GM19043 (cell line): Measurements from ENCODE around the gene POP5.

ENCODE experiments used
- ATAC-seq: cut with Tn5 transposase; IDR thresholded peaks from one replicate; pipeline ENCODE4 v1.9.1; 2021; ENCODE audit warnings: low read depth; ENCODE audit not compliant: unreplicated experiment

The POP5 gene

DNA sequence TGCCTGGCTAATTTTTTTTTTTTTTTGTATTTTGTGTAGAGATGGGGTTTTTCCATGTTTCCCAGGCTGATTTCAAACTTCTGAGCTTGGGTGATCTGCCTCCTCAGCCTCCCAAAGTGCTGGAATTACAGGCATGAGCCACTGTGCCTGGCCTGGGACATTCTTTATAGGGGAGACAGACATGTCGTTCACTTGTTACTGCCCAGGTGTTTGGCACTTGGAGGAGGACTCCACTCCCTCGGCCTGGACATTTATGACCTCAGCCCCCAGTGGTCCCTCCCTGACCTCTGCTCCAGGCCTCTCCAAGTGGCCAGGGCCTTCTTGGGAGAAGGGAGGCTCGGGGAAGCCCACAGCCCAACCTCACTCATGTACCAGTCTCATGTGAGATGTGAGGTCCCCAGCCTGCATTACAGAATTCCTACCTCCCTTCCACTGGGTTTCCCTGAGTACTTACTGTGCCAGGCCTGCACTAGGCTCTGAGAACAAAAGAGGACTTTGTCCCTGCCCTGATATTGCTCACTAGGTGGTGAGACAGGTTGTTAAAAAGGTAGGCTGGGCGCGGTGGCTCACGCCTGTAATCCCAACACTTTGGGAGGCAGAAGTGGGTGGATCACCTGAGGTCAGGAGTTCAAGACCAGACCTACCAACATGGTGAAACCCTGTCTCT, 9.7 kb upstream of the POP5 start:
- no peak for ATAC-seq

DNA sequence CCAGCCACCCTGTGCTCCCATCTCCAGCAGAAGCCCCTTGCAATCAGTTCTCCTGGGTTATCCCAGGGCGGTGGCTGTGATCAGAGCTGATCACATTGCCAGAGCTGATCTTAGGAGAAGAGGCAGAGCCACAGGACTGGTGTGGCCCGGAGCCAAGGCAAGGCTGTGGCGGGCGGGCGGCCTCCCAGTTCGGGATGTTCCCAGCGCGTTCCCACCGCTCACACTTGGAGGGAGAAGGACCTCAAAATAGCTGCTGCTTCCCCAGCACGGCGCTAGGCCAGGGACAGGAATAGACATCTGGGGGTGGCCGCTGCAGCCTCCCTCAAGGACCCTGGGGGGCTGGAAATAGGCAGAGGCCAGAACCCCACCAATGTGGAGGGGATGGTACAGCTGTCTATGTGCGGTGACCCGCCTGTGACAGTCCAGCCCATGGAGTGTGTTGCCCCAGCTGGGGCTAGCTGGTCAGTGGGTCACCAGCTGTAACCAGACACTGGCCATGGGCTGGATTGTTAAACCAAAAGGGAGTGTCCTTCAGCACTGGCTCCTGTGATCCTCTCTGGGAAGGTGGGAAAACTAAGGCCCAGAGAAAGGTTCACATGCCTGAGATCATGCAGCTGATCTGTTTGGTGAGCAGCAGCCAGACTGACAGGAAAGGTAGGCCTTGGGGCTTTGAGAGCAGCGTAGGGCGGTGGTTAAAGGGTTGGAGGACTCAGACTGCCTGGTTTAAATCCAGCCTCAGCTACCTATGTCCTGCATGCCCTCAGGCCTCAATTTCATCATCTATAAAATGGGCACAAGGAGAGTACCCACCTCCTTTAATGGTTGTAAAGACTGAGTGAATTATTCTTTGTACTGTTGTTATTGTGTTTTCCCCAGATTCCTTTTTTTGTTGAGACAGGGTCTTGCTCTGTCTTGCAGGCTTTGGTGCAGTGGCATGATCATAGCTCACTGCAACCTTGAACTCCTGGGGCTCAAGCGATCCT, 8.0 kb upstream of the POP5 start:
- no peak for ATAC-seq

DNA sequence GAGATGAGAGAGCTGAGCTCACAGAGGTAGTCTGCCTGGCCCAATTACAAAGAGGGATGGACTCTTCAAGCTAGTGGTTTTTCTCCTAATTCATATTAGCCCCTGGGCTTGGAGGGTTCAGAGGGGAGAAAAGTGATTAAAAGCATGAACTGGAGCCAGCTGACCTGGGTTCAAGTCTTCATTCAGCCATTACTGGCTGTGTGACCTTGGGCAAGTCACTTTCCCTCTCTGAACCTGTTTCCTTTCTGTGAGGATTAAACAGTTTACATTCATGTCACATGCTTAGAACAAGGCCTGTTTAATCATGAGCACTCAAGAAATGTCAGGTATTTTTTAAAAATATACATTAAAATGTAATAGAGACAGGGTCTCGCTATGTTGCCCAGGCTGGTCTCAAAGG, 7.2 kb upstream of the POP5 start:
- ATAC-seq: no peak

DNA sequence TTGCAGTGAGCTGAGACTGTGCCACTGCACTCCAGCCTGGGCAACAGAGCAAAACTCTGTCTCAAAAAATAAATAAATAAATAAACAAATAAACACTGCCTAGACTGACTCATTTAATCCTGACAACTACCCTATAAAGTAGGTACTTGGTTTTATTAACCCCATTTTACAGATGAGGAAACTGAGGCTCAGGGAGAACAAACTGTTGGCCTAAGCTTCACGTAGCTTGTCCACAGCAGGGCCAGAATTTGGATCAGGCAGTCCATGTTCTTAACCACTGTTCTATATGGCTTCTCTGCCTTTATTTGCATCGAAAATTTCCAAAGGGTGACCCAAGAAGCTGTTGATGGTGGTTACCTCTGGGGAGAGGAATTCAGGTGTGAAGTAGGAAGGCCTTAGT, 5.7 kb upstream of the POP5 start:
- ATAC-seq: no peak

DNA sequence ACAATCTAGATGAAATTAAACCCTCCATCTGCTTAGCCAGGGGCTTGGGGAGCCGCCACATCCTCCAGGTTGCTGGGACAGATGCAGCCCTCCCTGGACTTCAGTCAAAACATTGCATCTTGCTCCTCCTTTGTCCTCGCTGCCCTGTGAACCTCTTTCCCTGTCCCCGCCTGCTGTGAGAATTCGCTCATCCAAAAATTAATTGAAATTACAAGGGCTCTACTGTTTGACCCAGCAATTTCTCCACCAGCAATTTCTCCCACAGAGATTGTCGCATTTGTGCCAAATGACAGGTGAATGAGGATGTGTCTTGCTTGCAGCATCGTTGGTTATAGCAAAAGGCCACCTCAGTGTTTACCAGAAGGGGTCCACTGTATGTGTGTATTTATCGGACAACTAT, 5.0 kb upstream of the POP5 start:
- no peak for ATAC-seq

DNA sequence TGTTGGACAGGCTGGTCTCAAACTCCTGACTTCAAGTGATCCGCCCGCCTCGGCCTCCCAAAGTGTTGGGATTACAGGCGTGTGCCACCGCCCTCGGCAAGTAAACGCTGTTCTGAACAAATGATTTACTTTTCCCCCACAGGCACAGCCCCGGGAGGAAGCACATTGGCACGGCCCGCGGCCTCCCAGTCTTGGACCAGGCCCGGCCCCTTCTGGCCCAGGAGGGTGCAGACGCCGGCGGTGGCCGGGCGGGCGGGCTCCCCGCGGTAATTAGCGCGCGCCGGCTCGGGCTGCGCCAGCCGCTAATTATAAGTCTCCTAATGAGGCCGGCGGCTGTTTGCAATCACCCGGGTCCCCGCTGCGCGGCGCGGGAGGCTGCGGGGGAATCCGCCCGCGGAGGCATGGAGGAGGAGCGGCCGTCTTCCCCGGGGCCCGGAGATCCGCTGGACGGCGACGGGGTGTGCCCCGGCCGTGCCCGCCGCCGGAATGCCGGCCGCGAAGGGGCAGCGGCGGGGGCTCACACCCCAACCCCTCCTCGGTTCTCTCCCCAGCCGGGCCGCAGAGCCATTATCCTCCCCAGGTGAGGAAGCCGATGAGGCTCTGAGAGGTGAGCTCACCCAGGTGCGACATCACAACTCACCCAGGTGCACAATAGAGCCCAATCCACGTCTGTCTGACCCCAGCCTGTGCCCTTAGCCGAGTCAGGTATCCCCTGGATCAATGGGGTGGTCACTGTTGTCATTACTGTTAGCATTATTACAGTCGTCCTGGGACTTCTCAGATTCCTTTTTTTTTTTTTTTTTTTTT, 3.3 kb upstream of the POP5 start:
- no peak for ATAC-seq

DNA sequence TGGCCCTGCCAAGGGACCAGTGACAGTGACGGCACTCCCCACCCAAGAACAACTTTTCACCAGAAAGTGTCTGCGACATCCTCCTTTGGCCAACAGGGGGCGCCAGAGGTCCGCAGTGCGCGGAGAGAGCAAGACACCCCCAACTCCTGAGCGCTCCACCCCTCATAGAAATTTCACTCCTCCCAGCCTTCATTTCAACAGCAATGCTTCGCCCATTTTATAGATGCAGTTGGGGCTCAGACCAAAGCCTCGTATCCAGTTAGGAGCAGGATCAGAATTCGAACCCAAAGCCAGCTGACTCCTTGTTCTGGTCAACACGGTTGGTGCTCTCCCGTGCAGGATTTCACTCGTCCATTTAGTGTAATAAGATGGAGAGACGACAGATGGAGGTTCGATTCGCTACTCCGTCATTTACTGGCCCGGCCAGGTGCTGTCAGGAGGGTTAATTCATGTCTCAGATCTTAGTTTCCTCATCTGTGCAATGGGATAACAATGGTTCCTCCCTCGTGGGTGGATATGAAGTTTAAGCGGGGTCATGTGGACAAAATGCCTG, 2.4 kb upstream of the POP5 start:
- no peak for ATAC-seq

DNA sequence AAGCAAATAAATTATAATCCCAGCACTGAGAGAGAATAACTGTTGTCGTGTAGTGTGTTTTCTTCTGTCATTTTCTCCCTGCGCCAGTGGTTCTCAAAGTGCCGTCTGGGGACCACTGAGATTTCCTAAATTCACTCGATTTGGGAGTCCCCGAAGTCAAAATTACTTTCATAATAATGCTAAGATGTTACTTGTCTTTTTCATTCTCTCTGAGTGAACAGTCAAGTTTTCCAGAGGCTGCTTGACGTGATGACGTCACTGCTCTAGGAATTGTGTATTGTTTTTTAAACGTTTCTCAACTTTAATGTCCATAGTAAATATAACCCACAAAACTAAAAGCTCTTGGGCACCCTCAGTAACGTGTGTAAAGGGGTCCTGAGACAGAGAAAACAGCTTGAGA, 796 bp upstream of the POP5 start:
- no peak for ATAC-seq

DNA sequence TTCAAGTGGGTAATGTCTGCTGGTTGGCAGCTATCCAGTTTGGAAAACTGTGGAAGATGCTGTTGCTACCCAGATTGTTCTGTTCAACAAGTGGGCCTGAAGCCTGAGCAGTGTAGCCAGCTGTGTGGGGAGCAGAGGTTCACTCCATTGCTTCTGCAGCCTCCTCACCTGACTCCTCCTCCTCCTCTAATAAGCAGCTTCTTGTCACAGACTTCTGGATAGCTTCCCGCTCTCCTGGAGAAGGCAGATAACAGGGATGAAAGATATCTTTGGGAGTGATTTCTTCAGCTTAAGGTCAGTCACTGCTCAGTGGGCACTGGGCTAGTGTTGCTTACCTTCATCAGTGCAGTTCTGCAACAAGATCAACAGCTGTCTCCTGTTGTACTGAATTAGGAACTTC, 2.0 kb downstream of the POP5 start:
- no peak for ATAC-seq

DNA sequence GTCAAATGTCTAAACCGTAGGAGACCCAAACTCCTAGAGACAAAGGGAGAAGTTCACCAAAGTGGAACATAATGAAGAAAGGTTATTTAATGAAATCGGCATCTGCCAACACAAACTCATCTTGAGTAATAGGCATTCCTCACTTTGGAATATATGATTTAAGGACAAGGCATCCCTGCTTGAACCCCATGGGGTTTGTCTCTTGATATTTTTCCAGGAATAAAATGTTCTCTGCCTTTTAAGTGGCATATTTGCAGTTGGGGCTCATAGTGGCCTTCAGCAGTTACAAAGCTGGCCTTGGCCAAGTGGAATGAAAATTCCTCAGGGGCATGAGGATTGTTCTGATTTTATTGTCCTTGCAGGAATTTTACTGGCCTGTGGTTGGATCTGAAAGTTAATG, 7.1 kb downstream of the POP5 start:
- no peak for ATAC-seq

DNA sequence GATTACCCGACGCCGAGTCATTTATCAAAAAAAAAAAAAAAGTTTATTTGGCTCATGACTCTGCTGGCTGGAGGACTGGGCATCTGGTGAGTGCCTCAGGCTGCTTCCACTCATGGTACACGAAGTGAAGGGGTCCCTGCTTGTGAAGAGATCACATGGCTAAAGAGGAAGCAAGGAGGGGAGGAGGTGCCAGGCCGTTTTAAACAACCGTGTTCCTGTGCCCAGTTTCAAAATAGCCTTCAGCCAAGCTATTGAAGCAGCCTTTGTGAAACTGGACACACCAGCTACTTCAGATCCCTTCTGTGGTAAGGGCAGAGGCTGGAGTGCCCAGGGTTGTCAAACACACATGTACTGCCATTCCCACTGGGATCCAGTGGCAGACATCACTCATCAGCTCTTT, 7.6 kb downstream of the POP5 start:
- no peak for ATAC-seq

DNA sequence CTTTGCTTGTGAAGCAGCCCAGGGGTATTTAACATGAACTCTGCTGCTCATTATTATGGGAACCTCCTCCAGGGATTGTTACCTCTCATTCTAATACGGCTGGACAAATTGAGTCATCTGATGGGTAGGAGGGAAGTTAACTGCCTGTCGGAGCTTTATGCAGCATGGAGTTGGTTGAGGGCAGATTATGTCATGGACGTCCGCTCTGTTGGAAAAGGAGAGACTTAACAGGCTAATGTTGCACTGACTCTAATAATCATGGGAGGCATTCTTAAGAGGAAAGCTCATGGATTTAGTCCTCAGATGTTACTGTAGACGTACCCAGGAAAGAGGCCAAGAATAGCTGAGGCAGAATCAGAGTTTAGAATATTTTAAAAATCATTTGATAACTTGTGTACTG, 9.9 kb downstream of the POP5 start:
- ATAC-seq: no peak

DNA sequence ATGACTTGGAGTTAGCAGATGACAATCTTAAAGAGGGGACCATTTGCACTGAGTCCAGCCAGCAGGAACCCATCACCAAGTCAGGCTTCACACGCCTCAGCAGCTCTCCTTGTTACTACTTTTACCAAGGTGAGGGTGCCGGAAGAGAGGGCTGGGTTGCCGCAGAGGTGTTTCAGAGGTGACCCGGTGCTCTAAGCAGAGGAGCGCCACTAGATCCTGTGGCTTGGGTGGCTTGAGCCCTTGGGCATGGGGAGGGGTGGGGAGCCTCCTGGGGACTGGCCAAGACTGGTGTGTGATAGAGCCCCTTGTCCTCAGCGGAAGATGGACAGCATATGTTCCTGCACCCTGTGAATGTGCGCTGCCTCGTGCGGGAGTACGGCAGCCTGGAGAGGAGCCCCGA, 17.7 kb downstream of the POP5 start:
- no peak for ATAC-seq

DNA sequence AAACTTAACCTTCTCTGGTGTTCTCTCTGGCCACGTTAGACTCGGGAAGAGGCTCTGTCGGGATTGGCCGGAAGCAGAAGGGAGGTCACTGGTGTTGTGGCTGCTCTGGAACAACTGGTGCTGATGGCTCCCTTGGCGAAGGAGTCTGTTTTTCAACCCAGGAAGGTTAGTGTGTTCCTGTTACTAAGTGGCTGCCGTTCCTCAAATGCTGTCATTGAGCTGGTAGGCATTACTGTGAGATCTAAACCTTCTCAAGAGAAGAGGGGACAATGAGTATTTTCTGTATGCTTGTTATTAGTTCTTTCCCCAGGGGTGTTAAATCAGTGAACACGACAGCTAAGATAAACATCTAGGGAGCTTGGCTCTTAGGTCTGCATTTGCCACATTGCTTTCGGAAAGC, 18.3 kb downstream of the POP5 start:
- ATAC-seq: no peak

DNA sequence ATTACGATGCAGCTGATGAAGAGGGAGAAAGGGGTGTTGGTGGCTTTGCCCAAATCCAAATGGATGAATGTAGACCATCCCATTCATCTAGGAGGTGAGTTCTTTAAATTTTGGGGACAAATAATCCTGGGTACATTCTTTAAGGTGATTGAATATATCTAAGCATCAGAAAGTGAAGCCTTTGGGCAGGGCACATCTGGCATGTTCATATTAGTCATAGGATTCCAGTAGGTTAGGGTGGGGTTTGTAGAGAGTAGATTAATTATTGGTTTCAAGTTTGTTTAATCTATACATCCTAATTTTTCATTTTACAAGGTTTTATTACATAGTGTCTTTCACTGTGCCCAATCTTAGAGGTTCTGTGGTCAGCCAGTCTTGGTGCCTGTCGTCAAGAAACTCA, 23.6 kb downstream of the POP5 start:
- ATAC-seq: no peak

DNA sequence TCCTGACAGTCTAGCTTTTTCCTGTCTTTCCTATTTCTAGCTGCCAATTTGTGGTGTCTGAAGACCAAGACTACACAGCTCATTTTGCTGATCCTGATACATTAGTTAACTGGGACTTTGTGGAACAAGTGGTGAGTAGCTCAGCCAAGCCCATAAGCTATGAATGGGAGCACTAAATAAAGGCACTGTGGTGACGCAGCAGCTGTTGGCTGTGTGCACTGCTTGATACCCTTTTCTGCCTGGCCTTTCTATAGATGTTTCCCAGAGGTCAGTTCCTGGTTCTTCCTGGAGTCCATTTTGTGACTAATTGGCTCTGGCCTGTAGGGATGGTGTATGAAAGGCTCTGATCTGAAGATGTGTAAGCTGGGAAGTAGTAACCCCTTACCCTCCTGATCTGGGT, 26.5 kb downstream of the POP5 start:
- ATAC-seq: no peak

DNA sequence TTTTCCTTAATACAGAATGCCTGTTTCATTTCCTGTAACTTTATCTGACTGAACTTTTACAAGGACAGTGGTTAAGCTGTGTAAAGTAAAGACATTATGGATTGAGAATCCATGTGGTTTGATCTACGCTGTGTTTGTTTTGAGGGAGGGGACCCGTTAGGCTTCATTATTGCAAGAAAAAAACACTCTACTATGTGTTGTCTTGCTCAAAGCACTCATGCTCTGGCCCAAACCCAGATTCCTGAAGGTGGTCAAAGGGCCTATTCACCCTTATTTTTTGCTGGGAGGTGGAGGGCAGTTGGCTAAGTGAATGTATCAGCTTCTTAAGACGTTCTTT, 35.2 kb downstream of the POP5 start:
- no peak for ATAC-seq

DNA sequence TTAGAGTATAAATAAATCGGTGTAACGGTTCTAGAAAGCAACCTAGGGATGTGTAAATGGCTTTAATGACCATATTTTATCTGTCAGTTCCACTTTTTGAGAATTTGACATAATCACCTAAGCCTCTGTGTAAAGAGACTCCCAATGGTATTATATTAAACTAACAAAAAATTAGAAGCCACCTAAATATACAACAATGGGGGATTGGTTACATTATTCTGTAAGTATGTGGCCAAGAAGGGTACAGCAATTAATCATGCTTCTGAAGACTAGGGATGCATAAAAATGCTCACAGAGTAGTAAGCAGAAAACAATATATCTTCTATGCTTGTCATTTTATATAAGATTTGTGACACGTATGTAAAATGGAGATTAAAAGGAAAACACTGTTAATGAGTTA, 36.5 kb downstream of the POP5 start:
- no peak for ATAC-seq

DNA sequence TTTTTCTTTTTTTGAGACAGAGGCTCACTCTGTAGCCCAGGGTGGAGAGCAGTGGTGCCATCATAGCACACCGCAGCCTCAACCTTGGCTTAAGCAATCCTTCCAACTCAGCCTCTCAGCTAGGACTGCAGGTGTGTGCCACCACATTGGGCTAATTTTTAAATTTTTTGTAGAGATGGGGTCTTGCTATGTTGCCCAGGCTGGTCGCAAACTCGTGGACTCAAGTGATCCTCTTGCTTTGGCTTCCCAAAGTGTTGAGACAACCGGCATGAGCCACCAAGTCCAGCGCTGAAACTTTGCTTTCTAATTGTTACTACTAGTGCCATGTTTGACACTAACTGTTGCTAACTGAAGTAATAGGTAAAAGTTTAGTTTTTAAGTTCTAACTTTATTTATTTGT, 39.0 kb downstream of the POP5 start:
- no peak for ATAC-seq

DNA sequence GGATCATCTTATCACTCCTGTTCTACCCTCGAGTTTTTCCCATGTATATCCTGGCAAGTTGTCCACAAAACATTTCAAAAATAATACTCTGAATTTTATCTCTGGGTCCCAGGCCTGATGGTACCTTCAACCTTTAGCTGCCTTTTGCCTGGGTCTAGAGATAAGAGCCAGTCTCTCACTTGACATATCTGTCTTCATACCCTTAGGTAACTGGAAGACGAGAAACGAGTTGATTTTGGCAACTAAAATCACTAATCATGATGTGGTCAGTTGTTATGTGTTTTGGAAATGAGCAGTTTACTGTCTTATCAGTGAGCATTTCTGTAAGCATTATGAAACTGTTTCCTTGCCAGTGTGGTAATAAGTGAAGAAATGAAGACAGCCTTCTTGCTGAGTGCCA, 40.8 kb downstream of the POP5 start:
- no peak for ATAC-seq

DNA sequence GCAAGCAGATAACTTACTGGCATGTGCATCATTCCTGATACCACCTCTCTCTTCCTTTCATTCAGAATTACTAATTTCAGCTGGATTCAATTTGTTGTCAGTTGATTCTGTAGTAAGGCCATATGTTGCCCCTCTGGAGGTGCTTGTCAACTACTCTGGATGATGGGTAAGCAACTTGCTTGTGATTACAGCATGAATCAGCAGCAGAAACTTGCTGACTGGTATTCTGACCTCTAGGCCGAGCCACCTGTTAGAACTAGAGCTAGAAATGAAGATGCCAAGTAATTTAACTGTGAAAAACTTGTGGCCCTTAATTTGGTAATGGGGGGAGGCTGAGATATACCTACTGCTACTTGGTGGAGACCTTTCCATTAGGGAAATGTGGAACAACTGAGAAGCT, 41.9 kb downstream of the POP5 start:
- no peak for ATAC-seq
